Fibroblast of skin of scalp (primary cell): ENCODE results near the gene CACHD1.
"Not testable (repeated sequence)": the region's sequence is repeated elsewhere in the genome, so short reads cannot be mapped to it uniquely, and the experiment has no call there.

ENCODE experiments used
- DNase-seq: peaks from one replicate; pipeline ENCODE4 v3.0.0-alpha.2; 2013

The CACHD1 gene

GRCh38 chr1:64594446-64594845 lies 124.5 kb downstream of the CACHD1 start:
- DNase-seq: no peak

- no peak for DNase-seq
Observed at GRCh38 chr1:64595871-64596515, 126.1 kb downstream of the CACHD1 start.

DNA sequence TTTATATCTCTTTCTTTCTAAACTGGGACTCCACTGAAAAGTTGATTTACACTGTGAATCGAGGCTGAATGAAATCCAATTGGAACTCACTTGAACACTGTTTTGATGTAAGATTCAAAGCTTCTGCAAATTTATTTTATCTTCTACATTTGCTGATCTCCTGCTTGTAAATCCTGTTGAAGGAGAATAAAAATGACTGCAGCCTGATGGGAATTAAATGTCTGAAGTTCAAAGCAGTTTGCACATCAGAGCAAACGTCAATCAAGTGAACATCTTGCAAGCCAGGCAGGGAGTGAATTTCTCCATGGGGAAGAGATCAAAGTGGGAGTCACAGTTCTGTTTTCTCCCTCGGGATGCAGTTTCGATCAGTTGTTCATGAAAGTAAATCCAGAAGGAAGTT lies 127.2 kb downstream of the CACHD1 start:
- DNase-seq: no peak

- peak; percentile 59 for DNase-seq
Observed at GRCh38 chr1:64598100-64598571, 128.2 kb downstream of the CACHD1 start.

DNA sequence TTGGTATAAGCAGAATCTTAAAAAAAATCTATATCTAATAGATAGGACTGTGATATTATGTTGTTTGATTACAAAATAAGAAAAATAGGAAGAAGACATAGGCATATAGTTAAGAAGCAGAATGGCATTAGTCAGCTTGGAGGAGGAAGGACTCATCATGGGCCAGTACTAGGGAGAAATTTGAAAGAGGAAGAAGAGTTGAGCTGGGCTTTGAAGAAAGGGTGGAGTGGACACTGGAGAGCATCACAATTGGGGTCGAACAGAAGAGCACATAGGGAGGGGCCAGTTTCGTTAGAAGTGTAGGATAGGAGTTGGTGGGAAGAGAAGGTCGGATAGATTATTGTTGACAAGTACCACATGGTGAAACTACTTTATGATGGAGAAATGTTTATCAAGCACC lies 129.3 kb downstream of the CACHD1 start:
- no peak for DNase-seq

GRCh38 chr1:64601207-64601606 lies 131.3 kb downstream of the CACHD1 start:
- no peak for DNase-seq

- no peak for DNase-seq
Observed at GRCh38 chr1:64608005-64608650, 138.2 kb downstream of the CACHD1 start.

- DNase-seq: no peak
Observed at GRCh38 chr1:64608651-64609048, 138.7 kb downstream of the CACHD1 start.

DNA sequence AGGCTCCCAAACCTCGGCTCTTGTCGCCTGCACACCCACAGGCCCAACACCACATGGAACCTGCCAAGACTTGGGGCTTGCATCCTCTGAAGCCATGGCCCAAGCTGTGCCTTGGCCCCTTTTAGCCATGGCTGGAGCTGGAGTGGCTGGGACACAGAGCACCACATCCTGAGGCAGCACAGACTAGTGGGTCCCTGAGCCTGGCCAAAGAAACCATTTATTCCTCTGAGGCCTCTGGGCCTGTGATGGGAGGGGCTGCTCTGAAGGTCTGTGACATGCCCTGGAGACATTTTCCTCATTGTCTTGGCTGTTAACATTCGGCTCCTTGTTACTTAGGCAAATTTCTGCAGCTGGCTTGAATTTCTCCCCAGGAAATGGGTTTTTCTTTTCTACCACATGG lies 141.0 kb downstream of the CACHD1 start:
- not testable (repeated sequence) for DNase-seq

DNA sequence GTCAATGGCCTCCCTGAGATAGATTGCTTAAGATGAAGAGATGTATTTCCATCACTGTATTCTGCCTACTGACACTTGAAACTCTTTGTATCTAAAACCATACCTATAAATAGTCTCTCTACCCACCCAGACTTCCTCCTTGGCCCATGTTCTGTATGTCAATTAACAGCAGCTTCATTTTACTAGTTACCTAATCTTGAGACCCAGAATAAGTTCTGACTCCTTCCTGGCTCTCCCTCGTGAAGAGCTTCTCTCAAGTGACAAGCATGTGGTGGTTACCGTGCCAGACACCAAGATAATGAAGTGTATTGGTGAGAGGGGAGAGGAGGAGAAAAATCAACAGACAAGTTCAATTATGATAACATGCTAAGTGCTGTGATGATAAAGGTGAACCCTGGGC lies 146.1 kb downstream of the CACHD1 start:
- no peak for DNase-seq

GRCh38 chr1:64623750-64624191 lies 153.8 kb downstream of the CACHD1 start:
- peak; percentile 68 for DNase-seq

DNA sequence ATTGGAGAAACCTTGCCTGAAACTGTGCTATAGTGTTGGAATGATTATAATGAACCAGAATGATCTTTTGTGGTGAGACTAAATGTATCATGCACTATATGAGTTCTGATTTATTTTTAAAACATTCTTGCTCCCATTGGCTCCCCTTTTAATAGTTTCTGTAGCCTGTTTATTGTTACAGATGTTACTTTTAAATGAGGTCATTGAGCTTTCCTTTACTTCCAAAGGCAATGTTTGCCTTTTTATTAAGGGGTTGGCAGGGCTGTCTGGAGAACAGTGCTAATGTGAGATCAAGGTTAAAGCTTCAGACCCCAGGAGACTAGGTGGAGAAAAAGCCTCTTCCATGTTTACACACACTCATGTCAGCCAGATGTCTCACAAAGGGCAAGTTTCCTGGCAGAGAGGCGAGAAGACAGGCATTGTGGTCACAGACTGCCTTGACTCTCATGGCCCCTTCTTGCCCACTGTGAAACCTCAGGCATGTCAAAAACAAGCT lies 154.3 kb downstream of the CACHD1 start:
- peak; percentile 67 for DNase-seq

DNA sequence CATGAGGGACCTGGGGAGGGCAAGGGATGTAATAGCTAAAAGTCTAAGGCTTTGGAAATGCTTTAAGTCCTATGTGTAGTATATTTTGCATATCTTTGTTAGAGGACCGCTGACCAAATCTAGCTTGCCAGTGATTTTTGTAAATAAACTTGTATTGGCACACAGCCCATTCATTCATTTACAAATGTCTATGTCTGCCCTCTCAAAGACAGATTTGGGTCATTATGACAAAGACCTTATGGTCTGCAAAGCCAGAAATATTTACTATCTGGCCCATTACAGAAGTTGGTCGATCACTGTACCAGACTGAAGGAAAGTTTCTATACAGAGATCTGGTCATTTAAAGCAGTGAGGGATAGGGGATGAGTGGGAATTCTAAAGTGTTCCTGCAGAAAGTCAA lies 154.9 kb downstream of the CACHD1 start:
- no peak for DNase-seq

GRCh38 chr1:64630611-64631010 lies 160.7 kb downstream of the CACHD1 start:
- DNase-seq: no peak

DNA sequence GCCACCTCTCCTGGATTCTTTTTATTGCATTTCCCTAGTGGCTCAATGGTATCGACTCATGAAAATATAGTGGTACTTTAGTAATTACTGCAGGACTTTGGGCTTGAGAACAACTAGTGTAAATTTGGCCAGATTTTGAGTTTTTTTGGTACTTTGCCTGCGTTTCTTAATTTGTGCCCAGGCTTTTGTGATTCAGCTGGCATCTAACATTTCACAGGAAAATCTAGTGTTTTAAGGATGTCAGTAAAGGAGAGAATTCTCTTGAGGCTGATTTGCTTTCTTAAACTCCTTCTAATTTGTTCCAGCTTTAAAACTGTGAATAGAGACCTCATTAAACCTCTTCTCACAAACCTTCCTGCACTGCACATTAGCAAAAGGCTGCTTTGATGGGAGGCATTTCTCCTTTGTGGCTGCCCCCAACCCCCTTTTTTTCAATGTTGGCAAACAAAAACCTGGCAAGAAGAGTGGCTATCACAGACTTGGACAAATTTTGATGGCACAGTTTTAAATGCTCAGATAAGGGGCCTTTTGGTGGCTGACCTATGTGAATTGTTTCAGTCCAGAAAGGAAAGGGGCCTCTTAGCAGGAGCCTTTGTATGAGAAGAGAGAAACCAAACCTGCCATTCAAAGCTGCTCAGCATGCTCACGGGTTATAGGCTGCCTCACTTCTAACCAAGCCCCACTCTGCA lies 161.6 kb downstream of the CACHD1 start:
- DNase-seq: no peak

GRCh38 chr1:64632936-64633335 lies 163.0 kb downstream of the CACHD1 start:
- no peak for DNase-seq

DNA sequence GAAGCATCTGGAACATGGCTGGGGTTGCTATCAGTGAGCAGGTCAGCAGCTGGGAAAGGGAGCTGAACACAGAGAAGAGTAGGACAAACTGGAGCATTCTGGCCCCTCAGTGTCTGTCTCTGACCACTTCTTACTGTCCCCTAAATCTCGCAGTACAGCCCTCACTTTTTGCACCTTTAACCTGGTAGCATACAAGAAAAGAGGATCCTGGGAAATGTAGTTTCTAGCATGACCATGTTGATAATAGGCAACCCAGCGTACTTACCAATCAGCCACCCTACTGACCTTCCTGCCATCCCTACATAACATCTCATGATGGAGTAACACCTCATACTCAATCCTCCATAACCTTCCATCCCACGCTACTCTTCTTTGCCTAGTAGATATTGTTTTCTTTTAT lies 175.8 kb downstream of the CACHD1 start:
- DNase-seq: no peak

- peak; percentile 4 for DNase-seq
Observed at GRCh38 chr1:64650411-64650810, 180.5 kb downstream of the CACHD1 start.

DNA sequence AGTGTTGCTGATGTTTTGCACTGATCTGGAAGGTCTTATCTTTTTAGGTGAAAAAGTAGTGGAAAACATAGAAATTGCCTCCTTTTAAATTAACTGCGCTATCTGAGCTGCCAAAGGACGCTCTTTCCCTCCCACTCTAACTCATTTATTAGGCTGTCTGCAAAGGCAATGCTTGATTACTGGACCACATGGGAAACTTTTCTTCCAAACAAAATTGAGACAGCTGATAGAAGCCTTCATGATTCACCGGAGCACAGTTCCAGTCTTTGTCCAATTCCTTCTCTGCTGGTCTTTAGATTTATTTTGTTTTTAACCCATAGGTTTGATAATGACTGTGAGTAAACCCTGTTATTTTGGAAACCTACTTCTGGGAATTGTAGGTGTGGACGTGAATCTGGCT lies 181.9 kb downstream of the CACHD1 start:
- DNase-seq: no peak

DNA sequence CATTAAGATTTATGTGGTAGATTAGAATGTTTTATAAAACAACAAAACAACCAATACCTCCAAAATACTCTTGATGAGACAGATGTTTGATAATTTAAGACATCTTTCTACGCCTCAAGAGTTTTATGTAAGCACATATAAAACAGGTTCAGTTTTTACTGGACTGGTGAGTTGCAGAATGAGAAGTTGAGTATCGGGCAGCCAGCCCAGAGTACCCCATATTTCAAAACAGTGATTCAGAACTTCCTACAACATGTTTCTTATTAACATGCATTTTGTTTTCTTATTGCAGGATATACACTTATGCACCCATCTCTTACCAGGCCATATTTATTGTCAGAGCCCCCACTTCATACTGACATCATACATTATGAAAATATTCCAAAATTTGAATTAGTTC lies 183.5 kb downstream of the CACHD1 start:
- DNase-seq: no peak

- DNase-seq: peak; percentile 26
Observed at GRCh38 chr1:64654519-64655341, 184.8 kb downstream of the CACHD1 start.

DNA sequence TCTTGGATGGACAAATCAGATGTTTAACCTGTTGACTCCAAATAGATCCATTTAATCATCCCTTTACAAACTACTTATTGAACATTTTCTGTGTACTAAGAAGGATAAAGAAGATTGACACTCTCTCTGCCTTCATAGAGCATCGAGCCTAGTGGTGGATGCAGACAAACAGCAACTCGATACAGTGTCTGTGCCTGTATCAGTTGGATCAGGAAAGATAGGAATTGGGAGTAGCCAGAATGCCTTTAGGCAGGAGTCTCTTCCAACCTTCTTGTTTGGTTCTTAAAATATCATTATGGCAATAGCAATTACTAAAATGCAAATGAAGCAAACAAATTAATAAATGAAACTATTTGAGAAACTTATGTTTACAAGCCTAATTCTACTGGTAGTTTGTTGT lies 185.9 kb downstream of the CACHD1 start:
- DNase-seq: no peak
